ENCODE measurements around the gene RBFOX1.

RBFOX1 gene

DNA sequence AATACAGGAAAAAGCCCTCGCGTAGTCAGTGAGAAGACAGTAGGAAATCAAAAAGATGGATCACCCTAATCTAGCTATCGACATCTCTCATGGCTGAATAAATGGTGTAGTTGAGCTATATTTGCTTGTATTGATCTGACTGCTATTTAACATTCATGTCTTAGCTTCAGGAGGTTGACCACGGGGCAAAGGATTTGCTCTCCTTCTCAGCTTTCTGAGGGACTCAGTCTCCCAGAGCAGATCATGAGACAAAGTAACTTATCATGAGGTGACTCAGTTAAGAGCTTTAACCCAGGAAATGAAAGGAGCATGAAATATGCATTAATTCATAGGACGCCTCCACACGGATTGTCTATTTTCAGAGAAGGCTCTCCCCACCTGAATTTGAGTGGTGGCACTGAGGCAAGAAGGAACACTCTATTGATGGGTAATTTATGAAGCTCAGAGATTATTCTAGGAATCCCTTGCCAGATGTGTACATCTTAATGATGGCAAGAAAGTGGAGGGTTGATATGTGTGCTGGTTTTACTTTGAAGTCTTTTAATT lies 608 bp downstream of the RBFOX1 start:
- FAIRE-seq (no peak), DNase-seq (ENCODE audit: insufficient read length, low spot score) (no peak)

GRCh38 chr16:7334801-7335560 lies 2.3 kb downstream of the RBFOX1 start:
- DNase-seq (ENCODE audit: insufficient read length, low spot score) (no peak), FAIRE-seq (no peak)

DNA sequence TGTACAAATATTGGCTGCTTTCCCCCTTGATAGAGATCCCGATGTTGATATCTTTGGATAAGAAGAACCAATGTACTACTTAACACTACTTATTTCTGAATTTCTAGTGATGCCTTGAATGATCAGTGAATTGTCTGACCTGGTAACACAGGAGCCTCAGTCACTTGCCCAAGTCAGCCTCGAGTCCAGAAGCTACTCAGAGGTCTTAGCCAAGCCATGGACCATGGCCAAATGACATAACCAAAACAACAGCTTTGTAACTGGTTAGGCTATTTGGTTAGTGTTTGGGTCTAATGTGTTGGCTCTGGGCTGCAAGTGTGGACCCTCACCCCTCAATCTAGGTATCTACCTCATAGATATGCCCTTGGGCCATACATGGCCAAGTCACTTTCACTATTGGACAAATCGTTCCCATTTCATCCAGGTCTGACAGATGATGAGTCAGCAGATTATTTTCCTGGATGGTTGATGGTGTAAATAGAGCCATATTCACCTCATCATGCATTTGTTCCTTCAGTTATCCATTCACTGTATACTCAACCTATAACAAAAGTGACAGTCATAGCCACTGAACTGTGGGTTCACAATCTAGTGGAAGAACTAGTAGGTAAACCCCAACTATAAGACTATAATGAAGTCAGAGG lies 3.5 kb downstream of the RBFOX1 start:
- FAIRE-seq: no peak
- no peak for DNase-seq (ENCODE audit: insufficient read length, low spot score)

GRCh38 chr16:7336742-7337141 lies 4.1 kb downstream of the RBFOX1 start:
- FAIRE-seq: no peak
- DNase-seq (ENCODE audit: insufficient read length, low spot score): no peak

DNA sequence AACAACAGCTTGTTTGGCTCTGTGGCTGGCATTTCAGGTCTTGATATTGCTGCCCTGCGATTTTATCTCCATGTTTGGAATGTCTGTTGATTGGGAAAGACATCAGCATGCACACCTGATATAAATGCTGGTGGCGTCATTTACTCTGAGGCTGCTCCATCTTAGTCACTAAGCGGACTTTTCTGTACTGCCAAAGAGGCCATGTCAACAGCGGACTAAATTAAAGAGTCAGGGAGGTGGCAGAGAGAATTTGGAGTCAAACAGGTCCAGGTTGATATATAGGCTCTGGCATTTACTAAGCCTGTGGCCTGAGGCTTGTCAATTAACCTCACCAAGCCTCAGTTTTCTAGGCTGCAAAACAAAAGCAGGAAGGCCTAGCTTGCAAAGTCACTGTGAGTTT lies 6.2 kb downstream of the RBFOX1 start:
- no peak for DNase-seq (ENCODE audit: insufficient read length, low spot score)

GRCh38 chr16:7339700-7340099 lies 7.1 kb downstream of the RBFOX1 start:
- DNase-seq (ENCODE audit: insufficient read length, low spot score): no peak
- FAIRE-seq: no peak

More for the DNA sequence above, 6.2 kb downstream of the RBFOX1 start:
- FAIRE-seq: no peak

- no peak for DNase-seq (ENCODE audit: insufficient read length, low spot score)
- no peak for FAIRE-seq
Measured at GRCh38 chr16:7340938-7341337, 8.3 kb downstream of the RBFOX1 start.

GRCh38 chr16:7342598-7342997 lies 10.0 kb downstream of the RBFOX1 start:
- DNase-seq (ENCODE audit: insufficient read length, low spot score) (no peak), FAIRE-seq (no peak)

DNA sequence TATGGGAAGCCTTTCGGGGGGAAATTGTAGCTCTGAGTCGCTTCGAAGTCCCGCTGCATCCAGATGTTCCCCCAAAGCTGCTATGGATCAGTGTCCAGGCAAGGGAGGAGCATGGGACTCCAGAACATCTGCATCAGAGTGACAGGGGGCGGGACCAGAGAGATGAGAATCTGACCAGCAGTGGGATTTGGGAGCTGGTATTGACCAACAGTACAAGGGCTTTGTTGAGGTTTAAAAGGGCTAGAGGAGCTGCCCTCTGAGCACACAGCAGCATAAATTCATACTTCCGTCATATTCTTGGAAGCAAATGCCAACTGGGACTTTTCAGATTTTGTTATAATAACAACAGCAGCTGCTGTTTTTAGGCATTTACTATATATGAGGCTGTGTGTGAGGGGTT lies 10.6 kb downstream of the RBFOX1 start:
- FAIRE-seq (no peak), DNase-seq (ENCODE audit: insufficient read length, low spot score) (no peak)

- FAIRE-seq: no peak
- no peak for DNase-seq (ENCODE audit: insufficient read length, low spot score)
Measured at GRCh38 chr16:7344830-7345780, 12.5 kb downstream of the RBFOX1 start.

DNA sequence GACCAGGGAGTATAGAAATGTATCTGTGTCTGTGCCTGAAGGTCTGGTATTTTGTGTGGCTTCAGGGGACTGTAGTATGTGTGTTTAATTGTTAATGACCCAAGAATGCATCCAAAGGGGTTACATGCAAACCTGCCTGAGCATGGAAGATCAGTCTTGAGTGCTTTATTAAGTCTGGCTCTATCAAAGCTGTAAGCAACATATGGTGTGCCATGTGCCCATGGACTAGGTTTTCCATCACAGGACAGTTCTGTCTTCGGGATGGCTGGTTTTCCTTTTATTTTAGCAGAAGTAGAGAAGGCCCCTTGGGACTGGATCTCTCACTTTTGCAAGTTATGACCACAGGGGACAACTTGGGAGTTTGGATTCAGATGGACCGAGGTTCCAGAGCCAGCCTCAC lies 18.2 kb downstream of the RBFOX1 start:
- DNase-seq (ENCODE audit: insufficient read length, low spot score) (no peak), FAIRE-seq (no peak)

- FAIRE-seq (no peak), DNase-seq (ENCODE audit: insufficient read length, low spot score) (no peak)
Measured at GRCh38 chr16:7351610-7352510, 19.2 kb downstream of the RBFOX1 start.

- no peak for DNase-seq (ENCODE audit: insufficient read length, low spot score)
- FAIRE-seq: no peak
Measured at GRCh38 chr16:7355758-7356157, 23.1 kb downstream of the RBFOX1 start.

DNA sequence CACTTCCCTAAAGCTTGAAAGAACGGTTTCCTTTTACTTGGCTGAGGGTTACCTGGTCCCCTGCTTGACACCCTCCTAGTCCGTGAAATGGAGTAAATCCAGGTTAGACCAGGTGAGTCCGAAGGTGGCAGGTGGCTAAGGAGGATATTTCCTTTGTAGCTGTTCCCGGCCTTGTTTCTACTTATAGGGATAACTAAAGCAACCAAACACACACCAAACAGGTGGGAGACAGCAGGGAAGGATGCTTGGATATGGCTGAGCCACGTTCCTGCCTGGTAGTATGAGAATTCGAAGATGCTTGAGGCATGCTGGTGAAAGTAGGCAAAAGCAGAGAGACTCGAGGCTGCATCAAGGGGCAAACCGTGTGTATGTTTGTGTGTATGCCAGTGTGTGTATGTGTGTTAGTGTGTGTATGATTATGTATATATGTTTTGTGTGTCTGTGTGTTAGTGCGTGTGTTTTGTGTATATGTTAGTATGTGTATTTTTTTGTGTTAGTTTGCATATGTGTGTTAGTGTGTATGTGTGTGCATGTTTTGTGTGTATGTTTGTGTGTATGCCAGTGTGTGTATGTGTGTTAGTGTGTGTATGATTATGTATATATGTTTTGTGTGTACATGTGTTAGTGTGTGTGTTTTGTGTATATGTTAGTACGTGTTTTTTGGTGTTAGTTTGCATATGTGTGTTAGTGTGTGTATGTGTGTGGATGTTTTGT lies 28.9 kb downstream of the RBFOX1 start:
- no peak for DNase-seq (ENCODE audit: insufficient read length, low spot score)
- no peak for FAIRE-seq

- no peak for FAIRE-seq
- no peak for DNase-seq (ENCODE audit: insufficient read length, low spot score)
Measured at GRCh38 chr16:7362231-7362630, 29.6 kb downstream of the RBFOX1 start.

- FAIRE-seq: no peak
Measured at GRCh38 chr16:7363422-7364417, 31.1 kb downstream of the RBFOX1 start.

GRCh38 chr16:7366041-7366440 lies 33.4 kb downstream of the RBFOX1 start:
- FAIRE-seq (no peak), DNase-seq (ENCODE audit: insufficient read length, low spot score) (no peak)

More at GRCh38 chr16:7363422-7364417, 31.1 kb downstream of the RBFOX1 start:
- no peak for DNase-seq (ENCODE audit: insufficient read length, low spot score)

Measured in GM19239 (cell line).